NCI-H345 treated with DMSO at 0.1 percent for 48 hours (cell line): ENCODE data around the gene RNPEP.
"Not testable (repeated sequence)": the region's sequence is repeated elsewhere in the genome, so short reads cannot be mapped to it uniquely, and the experiment has no call there.

ENCODE experiments used
- DNase-seq: peaks from one replicate; lab custom pipeline; 2025; ENCODE audit not compliant: unreplicated experiment; lab: John Stamatoyannopoulos, UW

RNPEP gene

GRCh38 chr1:201982623-201983379 lies at the start of gene RNPEP:
RNPEP (plus strand) TSS chr1:201982648; CDS start chr1:201982667, 19 bp downstream.
- DNase-seq = no peak

GRCh38 chr1:201933840-201934430 lies 48.5 kb upstream of the RNPEP start:
- DNase-seq = no peak

GRCh38 chr1:201937624-201938213 lies 44.7 kb upstream of the RNPEP start:
- DNase-seq = no peak

- no peak for DNase-seq
Measured at GRCh38 chr1:201938440-201939035, 43.9 kb upstream of the RNPEP start.

GRCh38 chr1:201939148-201939547 lies 43.3 kb upstream of the RNPEP start:
- DNase-seq = no peak

- no peak for DNase-seq
Measured at GRCh38 chr1:201939574-201939973, 42.9 kb upstream of the RNPEP start.

GRCh38 chr1:201940316-201940715 lies 42.1 kb upstream of the RNPEP start:
- DNase-seq = not testable (repeated sequence)

- no peak for DNase-seq
Measured at GRCh38 chr1:201941420-201942128, 40.9 kb upstream of the RNPEP start.

GRCh38 chr1:201942129-201942495 lies 40.3 kb upstream of the RNPEP start:
- DNase-seq = no peak

- no peak for DNase-seq
Measured at GRCh38 chr1:201944002-201944401, 38.4 kb upstream of the RNPEP start.

- no peak for DNase-seq
Measured at GRCh38 chr1:201944639-201945038, 37.8 kb upstream of the RNPEP start.

- no peak for DNase-seq
Measured at GRCh38 chr1:201945157-201945556, 37.3 kb upstream of the RNPEP start.

- DNase-seq = no peak
Measured at GRCh38 chr1:201945863-201946223, 36.6 kb upstream of the RNPEP start.

- DNase-seq = no peak
Measured at GRCh38 chr1:201946224-201946908, 36.1 kb upstream of the RNPEP start, which contains the start of gene LMOD1. LMOD1 (minus strand) TSS chr1:201946548; CDS start chr1:201946340, 208 bp downstream.

- no peak for DNase-seq
Measured at GRCh38 chr1:201947697-201948008, 34.8 kb upstream of the RNPEP start.

GRCh38 chr1:201949491-201949890 lies 33.0 kb upstream of the RNPEP start:
- DNase-seq = no peak

GRCh38 chr1:201954263-201955008 lies 28.0 kb upstream of the RNPEP start:
- DNase-seq = no peak

- peak; percentile 93 for DNase-seq
Measured at GRCh38 chr1:201955009-201955728, 27.3 kb upstream of the RNPEP start, which contains the start of gene TIMM17A. TIMM17A (plus strand) TSS chr1:201955503; CDS start chr1:201955527, 24 bp downstream.

- DNase-seq = peak; percentile 6
Measured at GRCh38 chr1:201955729-201956143, 26.7 kb upstream of the RNPEP start.
